Neural crest cell (in vitro differentiated cells): ENCODE data around the gene NMRK2. TPM values are rescaled to one million over a fixed set of nuclear protein-coding genes. Genes with fewer than 3 reads are reported as not detected.

Source experiments
- DNase-seq: peaks from one replicate; pipeline ENCODE4 v3.0.0; 2021; ENCODE audit warnings: low read depth, mixed read lengths, low spot score
- H3K27ac Mint-ChIP-seq: one replicate; pipeline ENCODE4 v1.8.0; 2021; ENCODE audit warnings: mild to moderate bottlenecking, mixed read lengths; ENCODE audit not compliant: unreplicated experiment
- H3K27me3 Mint-ChIP-seq: 2 replicates; pipeline ENCODE4 v1.8.0; 2021; ENCODE audit warnings: low read depth, mild to moderate bottlenecking, mixed read lengths
- H3K36me3 Mint-ChIP-seq: 2 replicates; pipeline ENCODE4 v1.8.0; 2021; ENCODE audit warnings: low read depth, mild to moderate bottlenecking, mixed read lengths
- H3K4me1 Mint-ChIP-seq: 2 replicates; pipeline ENCODE4 v1.8.0; 2021; ENCODE audit warnings: mixed read lengths
- H3K4me3 Mint-ChIP-seq: one replicate; pipeline ENCODE4 v1.8.0; 2021; ENCODE audit warnings: mild to moderate bottlenecking, mixed read lengths
- H3K9me3 Mint-ChIP-seq: 2 replicates; pipeline ENCODE4 v1.8.0; 2021; ENCODE audit warnings: mixed read lengths
- CTCF ChIP-seq: fragments of 200-600 bp; sonication (generic); conservative IDR thresholded peaks from 2 replicates; pipeline ENCODE4 v1.5.0; 2021; ENCODE audit warnings: antibody characterized with exemption, mild to moderate bottlenecking
- total RNA-seq: library from RNA; stranded (reverse); gene quantifications from 2 replicates; pipeline ENCODE4 v1.2.1, GENCODE V29; 2021

NMRK2 gene
- total RNA-seq, 1 donor from 2014 or later: not detected

GRCh38 chr19:3978145-3978544 lies 45.3 kb downstream of the NMRK2 start:
- Mint-ChIP-seq H3K27ac (no peak overlapping the region), H3K4me1 (peaks cover 6% of the 10 kb centered on the region), H3K4me3 (peak overlapping the region; percentile 60), H3K27me3 (peaks cover under 1% of the 10 kb centered on the region), H3K36me3 (peaks cover 17% of the 10 kb centered on the region), H3K9me3 (no peaks in the 10 kb centered on the region)
- TF ChIP-seq CTCF: no peak
- DNase-seq: no peak

DNA sequence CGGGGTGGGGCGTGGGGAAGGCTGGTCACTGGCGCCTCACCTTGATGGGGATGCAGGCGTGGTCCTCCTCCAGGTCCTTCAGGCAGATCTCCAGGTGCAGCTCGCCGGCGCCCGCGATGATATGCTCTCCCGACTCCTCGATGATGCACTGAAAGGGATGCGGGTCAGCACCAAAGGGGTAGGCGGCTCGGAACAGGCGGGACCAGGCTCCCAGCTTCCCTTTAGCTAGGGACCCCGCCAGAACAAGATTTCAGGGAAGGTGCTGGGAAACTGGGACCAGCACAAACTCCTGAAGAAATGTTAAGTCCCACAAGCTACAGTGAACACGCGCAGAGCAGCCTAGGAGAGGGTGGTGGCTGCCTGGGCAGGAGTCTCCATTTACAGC lies 46.4 kb downstream of the NMRK2 start:
- Mint-ChIP-seq H3K27ac (peak overlapping the region; percentile 27), H3K27me3 (peaks cover 3% of the 10 kb centered on the region), H3K9me3 (no peaks in the 10 kb centered on the region), H3K4me3 (peak overlapping the region; percentile 80), H3K36me3 (peaks cover 28% of the 10 kb centered on the region), H3K4me1 (peaks cover 18% of the 10 kb centered on the region)
- DNase-seq: no peak
- TF ChIP-seq CTCF: no peak

GRCh38 chr19:3979674-3980352 lies 46.9 kb downstream of the NMRK2 start:
- no peak for TF ChIP-seq CTCF
- Mint-ChIP-seq H3K27ac (peak overlapping the region; percentile 27), H3K9me3 (no peaks in the 10 kb centered on the region), H3K27me3 (peaks cover 9% of the 10 kb centered on the region), H3K4me1 (peaks cover 23% of the 10 kb centered on the region), H3K36me3 (peaks cover 34% of the 10 kb centered on the region), H3K4me3 (peak overlapping the region; percentile 80)
- no peak for DNase-seq

DNA sequence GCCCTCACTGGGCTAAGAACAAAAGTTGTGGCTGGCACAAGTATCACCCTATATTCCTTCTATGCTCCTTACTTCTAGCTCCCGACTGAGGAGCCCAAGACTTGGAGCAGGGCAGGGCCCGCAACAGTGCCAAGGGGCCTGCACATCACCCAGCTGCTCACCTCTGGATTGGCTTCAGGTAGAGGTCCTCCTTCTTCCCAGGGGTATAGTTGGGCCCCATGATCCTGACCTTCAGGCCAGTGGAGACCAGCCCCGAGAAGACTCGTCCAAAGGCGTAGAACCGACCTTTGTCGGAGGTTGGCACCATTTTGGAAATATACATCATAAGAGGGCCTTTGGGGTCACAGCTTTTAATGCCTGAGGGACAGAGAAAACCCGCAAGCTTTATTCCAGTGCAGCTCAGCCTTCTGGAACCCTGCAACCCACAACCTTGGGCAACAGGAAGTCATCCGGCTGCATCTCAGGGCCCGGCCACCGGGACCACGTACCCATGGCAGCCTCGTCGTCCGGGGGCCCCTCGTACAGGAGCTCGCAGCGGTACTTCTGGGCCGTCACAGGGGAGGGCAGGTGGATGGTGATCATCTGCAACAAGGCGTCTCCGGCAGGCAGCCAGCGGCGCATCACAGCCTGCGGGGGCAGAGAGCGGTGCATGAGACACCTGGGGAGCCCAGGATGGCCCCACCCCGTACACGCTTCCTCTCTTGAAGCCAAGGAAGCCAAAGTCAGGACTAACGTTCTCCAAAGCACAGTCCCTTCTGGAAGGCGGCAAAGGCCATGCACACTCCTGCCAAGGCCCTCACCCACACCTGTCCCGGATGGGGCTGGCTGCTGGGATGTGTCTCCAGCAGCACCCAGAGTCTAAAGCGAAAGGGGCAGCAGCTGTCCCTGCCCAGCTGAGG lies 47.7 kb downstream of the NMRK2 start:
- Mint-ChIP-seq H3K9me3 (no peaks in the 10 kb centered on the region), H3K27me3 (peaks cover 15% of the 10 kb centered on the region), H3K4me1 (peaks cover 28% of the 10 kb centered on the region), H3K27ac (no peak overlapping the region), H3K4me3 (peak overlapping the region; percentile 76), H3K36me3 (peaks cover 35% of the 10 kb centered on the region)
- DNase-seq: no peak
- no peak for TF ChIP-seq CTCF

GRCh38 chr19:3981373-3981735 lies 48.5 kb downstream of the NMRK2 start:
- TF ChIP-seq CTCF: no peak
- H3K36me3 Mint-ChIP-seq: peaks cover 35% of the 10 kb centered on the region
- H3K27me3 Mint-ChIP-seq: peaks cover 23% of the 10 kb centered on the region
- H3K27ac Mint-ChIP-seq: no peak overlapping the region
- no peaks in the 10 kb centered on the region for H3K9me3 Mint-ChIP-seq
- H3K4me1 Mint-ChIP-seq: peaks cover 36% of the 10 kb centered on the region
- H3K4me3 Mint-ChIP-seq: peak overlapping the region; percentile 76
- DNase-seq: no peak
